ENCODE measurements around the gene PRMT7. TPM values are rescaled to one million over a fixed set of nuclear protein-coding genes. Genes with fewer than 3 reads are reported as not detected.

The PRMT7 gene
- polyA plus RNA-seq, 1 donor (not counting 4 experiments of a cell fraction or from before 2014, with no cell fraction given): 27.4 TPM

DNA sequence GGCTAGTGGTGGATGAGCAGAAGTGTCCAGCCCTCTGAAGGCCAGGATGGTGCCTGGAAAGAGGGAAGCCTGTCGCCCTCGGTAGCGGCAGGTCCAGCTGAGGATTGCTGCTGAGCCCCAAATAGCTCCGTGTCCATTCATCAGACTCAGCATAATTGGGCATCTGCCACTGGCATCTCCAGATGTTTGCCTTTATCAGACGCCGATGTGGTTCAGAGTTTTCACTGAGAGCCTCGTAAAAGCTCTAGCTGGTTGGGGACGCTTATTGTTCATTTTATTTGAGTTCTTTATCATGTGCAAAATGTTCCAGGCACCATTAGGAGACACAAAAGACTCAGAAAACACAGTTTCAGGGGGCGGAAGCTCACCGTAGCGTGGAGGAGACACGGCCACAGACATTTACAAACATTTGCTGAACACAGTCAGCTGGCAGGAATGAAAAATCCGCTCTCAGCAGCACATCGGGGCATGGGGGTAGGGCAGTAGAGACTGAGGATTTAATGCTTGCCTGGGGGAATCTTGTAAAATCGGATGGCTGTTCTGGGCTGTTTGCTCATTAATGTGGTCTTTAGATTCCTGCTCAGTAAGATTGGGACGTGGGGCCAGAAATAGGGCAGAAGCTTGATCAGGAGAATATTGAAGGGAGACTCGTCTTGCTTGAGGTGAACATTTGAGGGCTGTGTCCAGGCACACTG lies 95.8 kb downstream of the PRMT7 start:
- FAIRE-seq (peak; percentile 46), DNase-seq (ENCODE audit: low read depth, low spot score) (no peak)
- H3K9ac ChIP-seq (ENCODE audit: control insufficient read depth, extremely low read depth, insufficient read depth, low read length): no peak overlapping the region
- H3K36me3 ChIP-seq (ENCODE audit: control insufficient read depth in 2 of 2, extremely low read depth in 1 of 2, insufficient read depth in 2 of 2, low read length in 2 of 2): no peaks in the 10 kb centered on the region
- no peaks in the 10 kb centered on the region for H3K9me3 ChIP-seq (ENCODE audit: control insufficient read depth, low read depth, low read length)
- no peaks in the 10 kb centered on the region for H3K9me1 ChIP-seq (ENCODE audit: control insufficient read depth, extremely low read depth, insufficient read depth, low read length)
- H2AFZ ChIP-seq (ENCODE audit: control insufficient read depth, low read length): no peak overlapping the region
- H3K4me1 ChIP-seq (ENCODE audit: control insufficient read depth, extremely low read depth, insufficient read depth, low read length): no peaks in the 10 kb centered on the region
- H4K20me1 ChIP-seq (ENCODE audit: control insufficient read depth, extremely low read depth, insufficient read depth, low read length): no peaks in the 10 kb centered on the region
- no peak overlapping the region for H3K4me3 ChIP-seq (ENCODE audit: control insufficient read depth in 2 of 3, extremely low read depth in 1 of 3, insufficient read depth in 2 of 3, low read depth in 1 of 3, low read length in 3 of 3)
- no peaks in the 10 kb centered on the region for H3K79me2 ChIP-seq (ENCODE audit: control insufficient read depth, insufficient read depth, low read length)
- TF ChIP-seq CTCF (optimal IDR thresholded peaks at IDR 0.05 in 1 of 3, IDR thresholded peaks at IDR 0.05 in 1 of 3, conservative IDR thresholded peaks at IDR 0.05 in 1 of 3; ENCODE audit: extremely low read depth in 1 of 3, insufficient read depth in 2 of 3, low read length in 3 of 3): no peak
- TF ChIP-seq EZH2 (IDR thresholded peaks at IDR 0.05; ENCODE audit: low read length): no peak
- no peak overlapping the region for H3K4me2 ChIP-seq (ENCODE audit: control insufficient read depth, extremely low read depth, insufficient read depth, low read depth, low read length)
- no peak overlapping the region for H3K27ac ChIP-seq (ENCODE audit: control insufficient read depth, insufficient read depth, low read length)
- dilution Hi-C loops (cut with MboI; ENCODE audit: extremely low pct_ligation_motif_present, low sequenced_read_pairs): no loop called here
- H3K27me3 ChIP-seq (ENCODE audit: control insufficient read depth, extremely low read depth, insufficient read depth, low read length): peaks cover 16% of the 10 kb centered on the region

Small RNAs within 50 kb of the gene (small RNA-seq; reads per million reads assigned to genes)
- gene RNU4-30P (ENCODE audit: insufficient read length in 3 of 3, low read depth in 3 of 3, low replicate concordance in 1 of 3) (0 to 0.07 (median 0) reads per million in 3 experiments), gene RNU6-1262P (ENCODE audit: insufficient read length in 3 of 3, low read depth in 3 of 3, low replicate concordance in 1 of 3) (0 reads per million in 3 experiments)

Other genes starting within 250 kb of the PRMT7 start
- 9.5 to 11.5 TPM (median 10.9 TPM) in 3 replicates for gene NFATC3, start 225.6 kb upstream of the PRMT7 start, polyA plus RNA-seq
- gene ESRP2, start 74.9 kb upstream of the PRMT7 start, polyA plus RNA-seq: 34.8 to 53.9 TPM (median 39.2 TPM) in 3 replicates
- 9.2 to 16.6 TPM (median 12.1 TPM) in 3 replicates for gene PLA2G15, start 65.6 kb upstream of the PRMT7 start, polyA plus RNA-seq
- gene SLC7A6, start 46.5 kb upstream of the PRMT7 start, polyA plus RNA-seq: 35.0 to 45.9 TPM (median 43.4 TPM) in 3 replicates
- 9.5 to 12.6 TPM (median 9.8 TPM) in 3 replicates for gene SLC7A6OS, start 73 bp upstream of the PRMT7 start, polyA plus RNA-seq
- 0.05 to 0.34 TPM (median 0.14 TPM) in 3 replicates for gene SMPD3, start 137.5 kb downstream of the PRMT7 start, polyA plus RNA-seq
- 11.3 to 16.9 TPM (median 15.3 TPM) in 3 replicates for gene ZFP90, start 228.3 kb downstream of the PRMT7 start, polyA plus RNA-seq

All from keratinocyte (primary cell).